Sigmoid colon (tissue), 7 donors: ENCODE results near the gene HHIPL1. TPM values are rescaled to one million over a fixed set of nuclear protein-coding genes. Genes with fewer than 3 reads are reported as not detected.
A peak's percentile ranks its signal among the peaks of the same experiment; 100 is the strongest.

Experiments
- DNase-seq: peaks from one replicate; pipeline ENCODE4 v3.0.0-alpha.2; 2019
- H3K27ac ChIP-seq, 4 donors: fragments of 200-600 bp; sonication (generic); one replicate each; pipeline ENCODE4 v1.5.1; 2016 to 2019; ENCODE audit warnings: mild to moderate bottlenecking in 1 of 4
- H3K27me3 ChIP-seq, 3 donors: fragments of 200-600 bp; sonication (generic); one replicate each; pipeline ENCODE4 v1.5.1; 2019; ENCODE audit warnings: mild to moderate bottlenecking in 1 of 3
- H3K36me3 ChIP-seq, 4 donors: fragments of 200-600 bp; sonication (generic); one replicate each; pipeline ENCODE4 v1.5.1; 2016 to 2019
- H3K4me1 ChIP-seq, 4 donors: fragments of 200-600 bp; sonication (generic); one replicate each; pipeline ENCODE4 v1.5.1; 2017 to 2019
- H3K4me3 ChIP-seq, 4 donors: fragments of 200-600 bp; sonication (generic); one replicate each; pipeline ENCODE4 v1.5.1; 2017 to 2019; ENCODE audit warnings: mild to moderate bottlenecking in 2 of 4, moderate library complexity in 1 of 4
- H3K9me3 ChIP-seq, 4 donors: fragments of 200-600 bp in 3 of 4; sonication (generic) in 3 of 4; one replicate each; pipeline versions ENCODE4 v1.5.1 to v1.6.1; 2013 to 2019
- CTCF ChIP-seq, 4 experiments: fragments of 450-650 bp in 3 of 4; fragments of 200-600 bp in 1 of 4; IDR thresholded peaks; one replicate each; pipeline ENCODE4 v1.5.1; 2016 to 2019; ENCODE audit warnings: antibody characterized with exemption in 4 of 4, mild to moderate bottlenecking in 3 of 4, moderate library complexity in 2 of 4
- EP300 ChIP-seq, 4 donors: sonication (generic); formaldehyde crosslinking; IDR thresholded peaks; one replicate each; pipeline ENCODE4 v1.6.1; 2017; ENCODE audit warnings: antibody characterized with exemption in 4 of 4
- POLR2A ChIP-seq, 2 donors: fragments of 450-650 bp; IDR thresholded peaks; one replicate each; pipeline ENCODE4 v1.6.1; 2016; ENCODE audit warnings: antibody characterized with exemption in 2 of 2, mild to moderate bottlenecking in 2 of 2, moderate library complexity in 2 of 2
- POLR2AphosphoS5 ChIP-seq, 4 donors: sonication (generic); formaldehyde crosslinking; IDR thresholded peaks; one replicate each; pipeline ENCODE4 v1.6.1; 2017; ENCODE audit warnings: antibody characterized with exemption in 4 of 4
- WGBS, 2 donors: extraction: QIAGEN DNeasy Blood & Tissue Kit; methylation state at CpG; one replicate each; pipeline ENCODE4 v1.1.7; 2013; 5-methylcytosine and 5-hydroxymethylcytosine counted together
- intact Hi-C: fragments of 100-400 bp; cut with DNase I; formaldehyde crosslinking; loops from one replicate; pipeline ENCODE4 v1.15.1; 2023
- polyA plus RNA-seq, 3 donors: library from polyadenylated mRNA; stranded (reverse); fragments of 200-250 nt; gene quantifications; one replicate each; pipeline ENCODE4 v1.2.3, GENCODE V29; 2013
- total RNA-seq, 4 donors: library from RNA; depleted of rRNA; stranded (reverse); fragments of >200 nt; gene quantifications; one replicate each; pipeline ENCODE4 v1.1.0, GENCODE V29; 2016
- donor health status: healthy with polysubstance abuse.
- donor health status: Bipolar disorder and iron deficiency.
- donor health status: healthy.

HHIPL1 gene
- total and polyA plus RNA-seq, 7 donors = 0.80 to 10.8 (median 4.3) TPM; not detected in 2

- intact Hi-C loops = no loop called here
- no peak overlapping the region for H3K4me3 ChIP-seq
- DNase-seq = peak; percentile 37
- TF ChIP-seq POLR2A (IDR thresholded peaks at IDR 0.05) (no peak), EP300 (IDR thresholded peaks at IDR 0.05) (no peak), CTCF (IDR thresholded peaks at IDR 0.05) (no peak), POLR2AphosphoS5 (IDR thresholded peaks at IDR 0.05) (no peak)
- no peak overlapping the region for H3K27ac ChIP-seq
- H3K27me3 ChIP-seq = no peaks in the 10 kb centered on the region
- H3K4me1 ChIP-seq = peaks cover 0 to 28% (median 26%) of the 10 kb centered on the region in 4 donors
- H3K36me3 ChIP-seq = no peaks in the 10 kb centered on the region
- 66 to 70% methylated on average over 4 of the region's 4 CpGs for WGBS, 2 donors
- H3K9me3 ChIP-seq = no peaks in the 10 kb centered on the region
Observed at GRCh38 chr14:99728981-99729451, 84.1 kb downstream of the HHIPL1 start.

Other genes starting within 250 kb of the HHIPL1 start
- 100 to 1,000 TPM; 130 to 164 (median 152) TPM for gene SETD3, start 164.3 kb upstream of the HHIPL1 start, total RNA-seq
- 10 to 100 TPM; 34.6 to 54.7 (median 53.6) TPM for gene SETD3, start 164.3 kb upstream of the HHIPL1 start, polyA plus RNA-seq
- gene CCNK, start 163.7 kb upstream of the HHIPL1 start, total RNA-seq = 10 to 100 TPM; 13.2 to 20.5 (median 18.4) TPM
- 10 to 100 TPM; 14.4 to 25.9 (median 17.6) TPM for gene CCNK, start 163.7 kb upstream of the HHIPL1 start, polyA plus RNA-seq
- gene CCDC85C, start 40.9 kb upstream of the HHIPL1 start, total RNA-seq = 10 to 100 TPM; 11.4 to 31.9 (median 23.9) TPM
- 10 to 100 TPM; 12.6 to 79.0 (median 49.9) TPM for gene CCDC85C, start 40.9 kb upstream of the HHIPL1 start, polyA plus RNA-seq
- 1 to 10 TPM in 3 of 4 donors, under 1 TPM in 1; 0.36 to 2.0 (median 1.6) TPM for gene CYP46A1, start 39.2 kb downstream of the HHIPL1 start, total RNA-seq
- gene CYP46A1, start 39.2 kb downstream of the HHIPL1 start, polyA plus RNA-seq = under 1 TPM in 2 of 3 donors, not detected in 1; under 0.01 to 0.35 TPM
- 100 to 1,000 TPM in 3 of 4 donors, 10 to 100 TPM in 1; 91.5 to 148 (median 141) TPM for gene EML1, start 148.3 kb downstream of the HHIPL1 start, total RNA-seq
- gene EML1, start 148.3 kb downstream of the HHIPL1 start, polyA plus RNA-seq = 1 to 10 TPM; 3.9 to 7.8 (median 5.0) TPM